ENCODE data around the gene KRT76.

- TF ChIP-seq, protein P1, sequence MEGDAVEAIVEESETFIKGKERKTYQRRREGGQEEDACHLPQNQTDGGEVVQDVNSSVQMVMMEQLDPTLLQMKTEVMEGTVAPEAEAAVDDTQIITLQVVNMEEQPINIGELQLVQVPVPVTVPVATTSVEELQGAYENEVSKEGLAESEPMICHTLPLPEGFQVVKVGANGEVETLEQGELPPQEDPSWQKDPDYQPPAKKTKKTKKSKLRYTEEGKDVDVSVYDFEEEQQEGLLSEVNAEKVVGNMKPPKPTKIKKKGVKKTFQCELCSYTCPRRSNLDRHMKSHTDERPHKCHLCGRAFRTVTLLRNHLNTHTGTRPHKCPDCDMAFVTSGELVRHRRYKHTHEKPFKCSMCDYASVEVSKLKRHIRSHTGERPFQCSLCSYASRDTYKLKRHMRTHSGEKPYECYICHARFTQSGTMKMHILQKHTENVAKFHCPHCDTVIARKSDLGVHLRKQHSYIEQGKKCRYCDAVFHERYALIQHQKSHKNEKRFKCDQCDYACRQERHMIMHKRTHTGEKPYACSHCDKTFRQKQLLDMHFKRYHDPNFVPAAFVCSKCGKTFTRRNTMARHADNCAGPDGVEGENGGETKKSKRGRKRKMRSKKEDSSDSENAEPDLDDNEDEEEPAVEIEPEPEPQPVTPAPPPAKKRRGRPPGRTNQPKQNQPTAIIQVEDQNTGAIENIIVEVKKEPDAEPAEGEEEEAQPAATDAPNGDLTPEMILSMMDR (IDR thresholded peaks at IDR 0.05): no peak
- TF ChIP-seq POLR2A (IDR thresholded peaks at IDR 0.05): no peak
These were observed 56.7 kb downstream of the KRT76 start for GRCh38 chr12:52720365-52720886.

All from uterus (tissue), 2 donors.